GM12801 (cell line): ENCODE data around the gene ZNF644.

ENCODE experiments used
- TF ChIP-seq, protein P1 (sequence below): IDR thresholded peaks from one replicate; pipeline ENCODE4 v1.5.1; 2011; ENCODE audit warnings: control low read depth; ENCODE audit not compliant: insufficient read length; ENCODE audit errors: extremely low read depth

Gene ZNF644

DNA sequence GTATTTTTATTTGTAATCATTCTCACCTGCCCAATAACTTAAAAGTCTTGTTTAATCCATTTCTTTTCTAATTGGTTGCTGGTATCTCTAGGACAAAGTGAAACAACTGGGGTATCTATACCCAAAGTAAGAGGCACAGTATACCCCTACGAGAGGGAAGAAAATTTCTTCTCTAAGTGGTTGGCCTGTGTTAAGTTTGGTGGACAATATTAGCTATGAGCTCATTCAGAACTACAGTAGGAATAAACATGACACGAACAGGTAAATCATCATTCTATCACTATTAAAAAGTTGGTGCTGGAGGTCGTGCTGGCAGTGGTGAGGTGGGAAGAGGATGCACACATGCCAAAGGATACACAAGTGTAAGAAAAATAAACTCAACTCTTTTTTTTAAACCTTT, 99.6 kb downstream of the ZNF644 start:
- TF ChIP-seq, protein P1, sequence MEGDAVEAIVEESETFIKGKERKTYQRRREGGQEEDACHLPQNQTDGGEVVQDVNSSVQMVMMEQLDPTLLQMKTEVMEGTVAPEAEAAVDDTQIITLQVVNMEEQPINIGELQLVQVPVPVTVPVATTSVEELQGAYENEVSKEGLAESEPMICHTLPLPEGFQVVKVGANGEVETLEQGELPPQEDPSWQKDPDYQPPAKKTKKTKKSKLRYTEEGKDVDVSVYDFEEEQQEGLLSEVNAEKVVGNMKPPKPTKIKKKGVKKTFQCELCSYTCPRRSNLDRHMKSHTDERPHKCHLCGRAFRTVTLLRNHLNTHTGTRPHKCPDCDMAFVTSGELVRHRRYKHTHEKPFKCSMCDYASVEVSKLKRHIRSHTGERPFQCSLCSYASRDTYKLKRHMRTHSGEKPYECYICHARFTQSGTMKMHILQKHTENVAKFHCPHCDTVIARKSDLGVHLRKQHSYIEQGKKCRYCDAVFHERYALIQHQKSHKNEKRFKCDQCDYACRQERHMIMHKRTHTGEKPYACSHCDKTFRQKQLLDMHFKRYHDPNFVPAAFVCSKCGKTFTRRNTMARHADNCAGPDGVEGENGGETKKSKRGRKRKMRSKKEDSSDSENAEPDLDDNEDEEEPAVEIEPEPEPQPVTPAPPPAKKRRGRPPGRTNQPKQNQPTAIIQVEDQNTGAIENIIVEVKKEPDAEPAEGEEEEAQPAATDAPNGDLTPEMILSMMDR, result no peak

DNA sequence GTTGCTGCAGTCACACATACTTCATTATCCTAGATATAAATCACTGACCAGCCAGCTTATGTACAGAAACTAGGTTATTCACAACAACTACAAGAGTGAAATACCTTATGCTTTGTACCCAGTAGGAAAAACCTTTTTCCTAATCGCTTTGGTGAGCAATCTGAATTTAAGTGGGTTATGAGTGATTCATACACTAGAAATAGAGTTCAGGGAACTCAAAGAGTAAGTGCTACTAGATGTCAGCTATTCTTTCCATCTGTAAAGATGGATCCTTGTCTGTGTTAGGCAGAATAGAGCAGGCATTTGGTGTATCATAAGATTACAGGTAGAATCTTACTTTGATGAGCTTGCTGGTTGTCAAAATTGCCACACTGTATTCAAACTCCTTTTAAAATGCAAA, 101.9 kb downstream of the ZNF644 start:
- TF ChIP-seq, protein P1, result no peak

DNA sequence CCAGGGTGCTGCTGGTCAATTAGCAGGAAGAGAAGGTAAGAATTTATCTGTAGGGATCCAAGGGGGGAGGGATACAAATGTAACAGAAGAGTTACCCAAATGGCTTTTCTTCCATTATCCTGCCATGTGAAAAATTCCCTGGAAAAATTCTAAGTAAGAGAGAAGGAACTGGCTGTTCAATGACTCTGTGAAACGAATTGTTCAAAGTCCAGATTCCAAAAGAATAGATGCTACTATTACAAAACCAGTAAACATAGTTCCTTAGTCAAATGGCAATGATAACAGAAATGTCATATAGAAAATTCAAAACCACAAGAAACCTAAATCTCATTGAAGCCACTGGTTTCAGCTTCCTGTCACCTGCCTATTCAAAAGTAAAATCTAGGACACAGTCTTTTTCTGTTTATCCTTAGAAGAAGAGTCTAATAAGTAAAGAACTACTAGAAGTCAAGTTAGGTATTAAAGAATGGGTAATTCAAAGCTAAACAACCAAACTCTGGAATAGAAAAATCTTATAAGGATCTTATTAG, 102.6 kb downstream of the ZNF644 start:
- TF ChIP-seq, protein P1, result no peak

DNA sequence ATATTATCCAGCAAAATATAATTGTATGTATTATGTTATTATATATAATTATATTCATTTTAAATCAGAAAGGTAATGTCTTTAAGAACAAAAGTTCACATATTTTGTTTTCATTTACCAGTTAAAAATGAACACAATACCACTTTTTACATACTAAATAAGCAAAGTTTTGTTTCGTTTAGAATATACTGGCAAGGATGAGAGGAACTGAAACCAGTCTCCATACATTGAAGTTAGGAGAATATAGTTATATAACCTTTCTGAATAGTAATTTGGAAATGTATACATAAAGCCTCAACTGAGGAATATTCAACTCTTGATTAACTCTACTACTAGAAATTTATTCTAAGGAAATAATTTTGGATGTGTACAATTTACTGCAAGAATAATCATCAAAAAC, 110.5 kb downstream of the ZNF644 start:
- TF ChIP-seq, protein P1, result no peak

DNA sequence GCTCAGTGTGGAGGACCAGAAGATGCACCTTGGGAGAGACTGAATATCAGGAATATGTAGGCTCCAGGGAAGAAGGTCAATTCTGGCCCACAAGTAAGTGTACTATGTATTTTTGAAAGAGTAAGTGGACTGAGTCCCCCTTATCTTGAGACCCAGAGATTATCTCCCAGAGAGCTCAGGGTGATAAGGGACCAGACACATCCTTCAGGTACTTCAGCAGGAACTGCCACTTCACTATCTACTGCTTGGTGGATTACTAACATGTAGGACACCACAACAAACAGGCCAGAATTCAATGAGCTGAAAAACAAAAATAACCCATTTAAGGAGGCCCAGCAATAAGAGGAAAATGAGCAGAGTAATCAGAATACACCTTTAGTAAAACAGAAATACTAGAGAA, 119.2 kb downstream of the ZNF644 start:
- TF ChIP-seq, protein P1, result no peak

DNA sequence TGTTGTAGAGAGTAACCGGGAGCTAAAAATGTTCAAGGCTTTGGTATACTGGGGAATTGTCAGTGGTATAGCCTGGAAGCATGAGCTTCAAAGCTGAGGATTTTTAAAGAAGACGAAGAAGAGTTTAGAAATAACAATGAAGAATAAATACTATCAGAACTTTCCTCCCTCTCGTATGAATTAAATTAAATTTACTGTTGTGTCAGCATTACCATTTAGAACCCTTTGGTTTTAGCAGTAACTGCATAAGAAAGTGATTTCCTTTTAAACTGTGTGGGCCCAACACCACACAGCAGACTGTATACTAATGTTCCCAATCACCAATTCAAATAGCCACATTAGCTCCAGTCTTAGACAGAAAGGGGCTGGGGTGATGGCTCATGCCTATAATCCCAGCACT, 122.6 kb downstream of the ZNF644 start:
- TF ChIP-seq, protein P1, result no peak

DNA sequence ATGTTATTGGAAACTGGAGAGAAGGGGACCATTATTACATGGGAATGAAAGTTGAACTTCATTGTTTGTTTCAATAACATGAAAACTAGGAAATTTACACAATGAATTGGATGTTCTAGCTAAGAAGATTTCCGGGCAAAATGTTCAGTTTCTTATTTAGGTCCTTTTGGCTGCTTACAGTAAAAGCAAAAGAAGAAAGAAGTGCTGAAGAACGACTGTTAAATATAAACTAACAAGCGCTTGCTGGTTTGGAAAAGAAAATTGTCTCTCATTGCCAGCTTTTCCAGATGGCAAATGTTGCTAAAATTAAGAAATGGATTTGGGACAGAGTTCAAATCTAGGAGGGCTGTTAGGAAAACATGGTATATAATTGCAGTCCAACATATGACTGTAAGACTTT, 139.6 kb downstream of the ZNF644 start:
- TF ChIP-seq, protein P1, result no peak

DNA sequence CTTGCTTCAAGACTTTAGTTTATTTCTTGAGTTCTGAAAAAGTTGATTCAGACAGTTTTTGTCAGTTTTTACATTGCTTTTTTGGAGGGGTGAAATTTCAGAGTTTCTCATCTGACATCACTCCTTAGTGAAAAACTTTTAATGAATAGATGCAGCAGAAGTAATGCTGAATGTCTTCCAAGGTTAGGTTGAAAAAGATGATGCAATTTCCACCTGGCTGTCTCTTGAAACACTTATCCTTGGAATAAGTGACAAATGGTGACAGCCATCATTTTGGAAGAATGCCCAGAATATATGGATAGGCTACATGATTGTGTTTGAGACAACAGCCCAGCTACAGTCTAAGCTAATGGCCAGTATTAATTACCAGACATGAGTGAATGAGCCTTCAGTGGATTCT, 140.8 kb downstream of the ZNF644 start:
- TF ChIP-seq, protein P1, result no peak
